Measurements from ENCODE around the gene GATA3.

Gene GATA3

DNA sequence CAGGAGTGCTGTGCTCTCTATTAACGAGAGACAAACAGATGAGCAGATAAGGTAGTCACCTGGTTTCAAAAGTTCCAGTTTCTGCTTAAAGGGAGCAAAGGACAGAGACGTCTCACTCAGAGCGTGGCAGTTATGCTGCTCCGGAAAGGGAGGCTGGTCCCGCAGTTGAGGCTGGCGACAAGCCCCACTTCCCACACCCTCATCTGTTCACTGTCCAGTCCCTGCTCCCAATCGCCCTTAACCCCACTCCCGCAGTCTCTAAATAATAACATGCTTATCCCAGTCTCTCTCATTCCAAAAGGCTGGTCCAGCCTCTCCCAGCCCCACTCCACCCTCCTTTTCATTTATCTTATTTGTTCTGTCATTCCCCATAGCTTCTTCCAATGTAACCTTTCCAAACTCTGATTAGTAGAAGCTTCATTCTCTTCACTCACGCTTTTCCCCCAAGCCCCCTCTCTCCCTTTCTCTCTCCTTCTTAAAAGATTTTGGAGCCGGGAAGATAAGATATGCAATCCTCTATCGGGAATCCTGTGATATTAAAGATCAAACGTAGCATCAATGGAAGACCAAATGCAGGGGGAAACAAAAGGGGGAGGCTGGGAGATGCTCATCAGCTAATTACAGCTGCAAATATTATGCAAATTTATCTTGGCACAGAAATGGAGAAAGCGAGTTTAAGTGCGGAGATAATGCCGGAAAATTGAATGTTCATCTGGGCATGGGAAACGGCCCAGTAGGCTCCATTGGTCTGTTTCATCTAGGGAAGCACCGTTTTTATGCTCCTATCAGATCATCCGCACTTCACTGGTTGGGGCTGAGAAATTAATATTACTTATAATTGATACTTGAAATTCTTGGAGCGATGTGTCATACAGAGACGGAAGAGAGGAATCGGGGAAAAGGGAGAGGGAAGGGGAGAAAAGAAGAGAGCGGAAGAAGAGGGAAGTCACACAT is 16.3 kb upstream of the GATA3 start:
- DNase-seq (ENCODE audit: low read depth): no peak

- DNase-seq (ENCODE audit: low read depth): no peak
Observed at GRCh38 chr10:8039321-8039881, 15.1 kb upstream of the GATA3 start.

DNA sequence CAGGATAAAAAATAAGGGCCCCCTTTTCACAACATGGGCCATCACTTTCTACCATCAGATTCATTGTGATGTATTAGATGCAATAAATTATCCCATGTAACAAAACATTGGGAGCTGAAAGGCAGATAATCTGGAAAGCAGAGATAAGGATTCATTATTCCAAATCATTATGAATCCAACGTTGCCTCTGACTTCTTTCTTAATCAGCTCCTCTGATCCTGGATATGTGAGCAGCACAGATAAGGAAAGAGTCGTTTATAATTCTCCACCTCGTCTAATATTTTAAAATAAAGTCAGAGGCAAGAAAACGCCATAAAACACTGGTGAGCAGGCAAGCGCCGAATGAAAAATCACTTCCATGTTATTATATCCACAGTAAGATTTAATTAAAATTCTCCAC is 13.8 kb upstream of the GATA3 start:
- DNase-seq (ENCODE audit: low read depth): no peak

GRCh38 chr10:8041284-8041991 is 13.1 kb upstream of the GATA3 start:
- no peak for DNase-seq (ENCODE audit: low read depth)

- no peak for DNase-seq (ENCODE audit: low read depth)
Observed at GRCh38 chr10:8041992-8042720, 12.3 kb upstream of the GATA3 start.

DNA sequence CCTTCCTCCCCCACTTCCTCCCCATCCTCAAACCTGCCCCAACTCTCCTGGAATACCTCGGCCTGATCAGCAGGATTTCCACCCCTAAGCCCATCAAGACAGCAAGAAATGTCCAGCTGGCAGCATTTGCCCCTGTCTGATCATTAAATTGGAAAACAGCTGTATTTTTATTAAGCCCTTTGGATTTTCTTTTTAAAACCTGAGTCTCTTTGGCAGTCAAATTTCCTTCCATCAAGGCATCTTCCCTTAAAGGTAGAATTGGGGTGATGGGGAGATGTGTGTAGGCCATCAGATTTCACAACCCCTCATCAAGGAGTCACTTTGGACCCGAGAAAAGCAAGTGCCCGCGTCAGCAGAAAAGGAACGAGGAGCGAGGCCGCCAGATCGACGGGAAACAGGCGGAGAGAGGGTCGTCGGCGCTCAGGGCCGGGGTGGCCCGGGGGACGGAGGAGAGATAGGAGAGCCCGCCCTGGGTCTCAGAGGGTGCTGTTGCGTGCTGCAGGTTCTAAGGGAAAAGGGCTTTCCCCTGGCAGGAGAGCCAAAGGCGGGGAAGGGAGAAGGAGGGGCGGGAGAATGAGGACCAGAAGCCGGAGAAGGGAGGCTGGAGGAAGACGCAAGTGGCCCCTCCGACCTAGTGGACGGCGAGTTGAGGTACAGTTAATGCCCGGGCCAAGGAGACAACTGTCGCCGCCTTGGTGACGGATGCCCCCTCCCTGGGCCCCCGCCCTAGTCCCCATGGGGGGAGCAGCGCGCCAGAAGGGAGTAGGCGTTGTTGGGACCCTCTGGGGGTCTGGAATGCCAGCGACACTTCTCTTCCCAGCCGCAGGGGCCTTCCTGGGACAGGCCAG is 11.5 kb upstream of the GATA3 start:
- DNase-seq (ENCODE audit: low read depth): no peak

- no peak for DNase-seq (ENCODE audit: low read depth)
Observed at GRCh38 chr10:8043569-8044306, 10.8 kb upstream of the GATA3 start.

GRCh38 chr10:8044331-8044907 is 10.1 kb upstream of the GATA3 start:
- no peak for DNase-seq (ENCODE audit: low read depth)

GRCh38 chr10:8044908-8045725 is 9.4 kb upstream of the GATA3 start:
- DNase-seq (ENCODE audit: low read depth): no peak

- DNase-seq (ENCODE audit: low read depth): no peak
Observed at GRCh38 chr10:8045726-8046494, 8.6 kb upstream of the GATA3 start.

- DNase-seq (ENCODE audit: low read depth): no peak
Observed at GRCh38 chr10:8047452-8048280, 6.8 kb upstream of the GATA3 start.

DNA sequence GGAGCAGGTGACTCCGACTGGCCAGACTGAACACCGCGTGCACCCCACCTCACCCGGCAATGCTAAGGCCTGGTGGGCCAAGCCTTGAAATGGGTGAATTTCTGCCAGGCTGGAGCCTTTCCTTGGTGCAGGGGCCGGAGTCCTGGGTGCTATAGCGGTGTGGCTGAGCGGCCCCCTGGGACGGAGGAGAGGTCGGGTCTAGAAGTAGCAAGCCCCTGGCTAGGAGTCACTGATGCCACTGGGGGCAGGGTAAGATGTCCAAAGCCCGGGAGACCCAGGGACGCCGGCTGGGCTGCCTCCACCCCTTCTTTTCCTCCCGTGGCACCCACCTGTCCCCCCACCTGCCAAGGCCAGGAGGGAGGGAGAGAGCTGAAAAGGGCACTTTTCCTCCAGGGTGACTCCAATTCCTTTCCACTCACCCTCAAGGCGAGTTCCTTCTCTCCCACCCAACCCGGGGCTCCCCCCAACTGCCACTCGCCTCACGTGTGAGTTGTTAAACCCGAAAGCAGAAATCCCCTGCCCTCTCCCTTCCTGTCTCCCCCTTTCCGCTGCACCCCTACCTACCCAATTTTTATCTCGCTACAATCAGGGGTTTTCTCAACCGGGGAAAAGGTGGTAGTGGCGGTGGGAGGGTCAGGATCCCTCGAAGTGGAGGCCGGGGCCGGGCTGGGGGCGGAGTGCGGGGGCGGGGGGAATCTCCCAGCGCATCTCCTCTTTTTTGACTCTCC is 6.0 kb upstream of the GATA3 start:
- DNase-seq (ENCODE audit: low read depth): no peak

DNA sequence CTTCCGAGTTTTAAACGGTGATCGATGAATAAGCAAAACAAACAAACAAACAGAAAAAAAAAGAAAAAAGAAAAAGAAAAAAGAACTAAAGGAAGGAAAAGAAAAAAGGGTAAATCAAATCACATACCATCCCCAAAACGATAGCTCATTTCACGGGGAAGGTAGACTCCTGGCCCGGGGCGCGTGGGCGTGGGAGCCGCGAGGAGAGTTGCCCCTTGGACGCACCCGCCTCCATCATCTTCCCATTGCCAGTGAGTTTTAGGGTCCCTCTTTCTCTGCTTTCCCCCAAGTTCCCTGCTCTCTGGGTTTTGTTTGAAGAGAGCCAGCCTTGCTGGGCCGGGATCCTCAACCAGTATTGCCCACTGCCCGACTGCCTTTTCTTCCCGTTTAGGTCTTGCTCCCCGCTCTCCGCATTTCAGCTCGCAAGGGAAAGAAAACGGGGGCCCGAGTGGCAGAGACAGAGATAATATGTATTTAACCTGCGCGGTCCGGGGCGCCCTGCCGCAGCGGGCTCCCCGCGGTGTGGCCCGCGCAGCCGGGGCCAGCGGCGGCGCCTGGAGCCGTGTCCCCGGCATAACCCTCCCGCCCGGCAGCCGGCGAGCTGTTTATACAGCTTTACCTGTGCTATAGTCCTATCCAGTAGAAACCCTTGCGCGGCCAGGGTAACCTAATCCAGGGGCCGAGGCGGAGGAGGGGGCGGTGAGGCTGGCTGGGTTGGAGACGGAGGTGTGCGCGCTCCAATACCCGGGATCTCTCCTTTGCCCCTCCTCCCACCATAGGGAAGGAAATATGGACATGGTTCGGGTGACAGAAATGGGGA is 5.2 kb upstream of the GATA3 start:
- no peak for DNase-seq (ENCODE audit: low read depth)

DNA sequence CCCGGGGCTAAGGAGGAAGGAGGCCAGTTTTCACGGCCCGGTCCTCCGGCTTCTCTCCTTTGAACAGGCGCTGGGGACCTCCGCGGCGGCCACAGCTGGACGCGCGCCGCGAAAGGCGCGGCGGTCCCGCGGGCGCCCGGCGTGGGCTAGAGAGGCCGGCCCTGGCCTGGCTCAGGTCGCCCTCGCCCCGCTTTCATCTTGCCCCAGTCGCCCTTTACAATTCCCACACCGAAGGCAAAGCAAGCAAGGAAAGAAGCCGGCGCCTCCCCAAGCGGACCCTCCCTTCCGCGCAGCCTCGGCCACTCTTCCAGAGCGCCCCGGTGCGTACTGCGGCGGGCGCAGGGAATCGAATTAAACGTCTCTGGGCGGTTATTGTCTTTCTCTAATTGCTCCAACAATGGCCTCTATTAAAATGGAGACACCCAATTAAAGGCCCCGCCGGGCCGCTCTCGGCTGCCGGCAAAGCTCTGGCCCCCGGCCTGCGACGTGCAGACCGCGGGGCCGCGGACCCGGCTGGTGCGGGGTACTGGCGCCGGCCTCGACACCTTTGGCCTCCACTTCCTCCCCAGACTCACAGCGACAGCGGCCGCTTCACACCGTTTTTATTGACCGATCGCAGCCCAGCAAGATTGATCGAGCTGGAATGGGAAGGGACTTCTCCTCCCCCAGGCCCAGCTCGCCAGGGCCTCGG is 4.5 kb upstream of the GATA3 start:
- no peak for DNase-seq (ENCODE audit: low read depth)

- peak; percentile 21 for DNase-seq (ENCODE audit: low read depth)
Observed at GRCh38 chr10:8050556-8051108, 3.9 kb upstream of the GATA3 start.

Data from fibroblast of gingiva (primary cell).